Osteoblast (primary cell): Measurements from ENCODE around the gene KANSL1. TPM values are rescaled to one million over a fixed set of nuclear protein-coding genes. Genes with fewer than 3 reads are reported as not detected.

ENCODE experiments used
- DNase-seq: peaks from one replicate; pipeline ENCODE4 v3.0.0; 2011; ENCODE audit warnings: low spot score, mixed read lengths; ENCODE audit not compliant: insufficient read length; ENCODE audit errors: missing footprints
- H2AFZ ChIP-seq: 2 replicates; pipeline ENCODE4 v1.6.0; 2011; ENCODE audit warnings: mild to moderate bottlenecking, low read length
- H3K27ac ChIP-seq: 2 replicates; pipeline ENCODE4 v1.5.1; 2011; ENCODE audit warnings: mild to moderate bottlenecking, low read depth, low read length, moderate library complexity
- H3K27me3 ChIP-seq: 2 replicates; pipeline ENCODE4 v1.6.0; 2012; ENCODE audit warnings: mild to moderate bottlenecking, control low read depth, inconsistent platforms, low read length, moderate library complexity; ENCODE audit not compliant: insufficient read depth
- H3K36me3 ChIP-seq: 2 replicates; pipeline ENCODE4 v1.5.1; 2011; ENCODE audit warnings: mild to moderate bottlenecking, low read length, control low read depth, moderate library complexity; ENCODE audit not compliant: insufficient read depth
- H3K4me1 ChIP-seq: 2 replicates; pipeline ENCODE4 v1.5.1; 2011; ENCODE audit warnings: mild to moderate bottlenecking, low read length, control low read depth, moderate library complexity; ENCODE audit not compliant: insufficient read depth
- H3K4me2 ChIP-seq: 2 replicates; pipeline ENCODE4 v1.6.0; 2011; ENCODE audit warnings: mild to moderate bottlenecking, low read length; ENCODE audit not compliant: insufficient read depth
- H3K4me3 ChIP-seq: fragments of 200-600 bp; sonication (generic); 3 replicates; pipeline ENCODE4 v1.5.1; 2012; ENCODE audit warnings: mild to moderate bottlenecking, low read length, inconsistent platforms; ENCODE audit not compliant: insufficient read depth
- H3K79me2 ChIP-seq: 2 replicates; pipeline ENCODE4 v1.6.0; 2012; ENCODE audit warnings: mild to moderate bottlenecking, low read length, control low read depth, inconsistent platforms; ENCODE audit not compliant: insufficient read depth
- H3K9me3 ChIP-seq: 2 replicates; pipeline ENCODE4 v1.5.1; 2011; ENCODE audit warnings: low read depth, low read length, control low read depth
- H4K20me1 ChIP-seq: 2 replicates; pipeline ENCODE4 v1.6.0; 2012; ENCODE audit warnings: mild to moderate bottlenecking, low read length, control low read depth; ENCODE audit not compliant: insufficient read depth
- total RNA-seq: library from RNA; depleted of rRNA; stranded (reverse); fragments of >200 nt; gene quantifications from 2 replicates; pipeline ENCODE4 v1.2.3, GENCODE V29; 2012
- TF ChIP-seq, protein P1 (sequence below): IDR thresholded peaks from 2 replicates; pipeline ENCODE4 v1.5.1; 2011; ENCODE audit warnings: mild to moderate bottlenecking, low read depth, low read length, moderate library complexity; ENCODE audit errors: extremely low read depth

Gene KANSL1
- total RNA-seq, 1 donor, result 151 TPM

DNA sequence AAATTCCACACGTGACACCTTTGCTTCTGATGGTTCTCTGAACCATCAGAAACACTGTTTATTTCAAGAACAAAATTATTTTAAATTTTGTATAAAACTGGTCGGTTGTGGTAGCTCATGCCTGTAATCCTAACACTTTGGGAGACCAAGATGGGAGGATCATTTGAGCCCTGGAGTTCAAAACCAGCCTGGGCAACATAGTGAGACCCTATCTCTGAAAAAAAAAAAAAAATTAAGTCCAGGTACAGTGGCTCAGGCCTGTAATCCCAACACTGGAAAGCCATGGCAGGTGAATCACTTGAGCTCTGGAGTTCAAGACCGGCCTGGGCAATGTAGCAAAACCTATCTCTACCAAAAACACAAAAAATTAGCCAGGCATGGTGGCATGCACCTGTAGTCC lies 8.3 kb upstream of the KANSL1 start:
- no peak for DNase-seq
- H3K4me3 ChIP-seq, result no peak overlapping the region
- H3K79me2 ChIP-seq, result peaks cover 95% of the 10 kb centered on the region
- H3K36me3 ChIP-seq, result no peaks in the 10 kb centered on the region
- no peak overlapping the region for H3K27ac ChIP-seq
- no peaks in the 10 kb centered on the region for H3K27me3 ChIP-seq
- no peak overlapping the region for H2AFZ ChIP-seq
- H3K9me3 ChIP-seq, result no peaks in the 10 kb centered on the region
- peaks cover 47% of the 10 kb centered on the region for H4K20me1 ChIP-seq
- peaks cover 11% of the 10 kb centered on the region for H3K4me1 ChIP-seq
- no peak overlapping the region for H3K4me2 ChIP-seq
- TF ChIP-seq, protein P1, sequence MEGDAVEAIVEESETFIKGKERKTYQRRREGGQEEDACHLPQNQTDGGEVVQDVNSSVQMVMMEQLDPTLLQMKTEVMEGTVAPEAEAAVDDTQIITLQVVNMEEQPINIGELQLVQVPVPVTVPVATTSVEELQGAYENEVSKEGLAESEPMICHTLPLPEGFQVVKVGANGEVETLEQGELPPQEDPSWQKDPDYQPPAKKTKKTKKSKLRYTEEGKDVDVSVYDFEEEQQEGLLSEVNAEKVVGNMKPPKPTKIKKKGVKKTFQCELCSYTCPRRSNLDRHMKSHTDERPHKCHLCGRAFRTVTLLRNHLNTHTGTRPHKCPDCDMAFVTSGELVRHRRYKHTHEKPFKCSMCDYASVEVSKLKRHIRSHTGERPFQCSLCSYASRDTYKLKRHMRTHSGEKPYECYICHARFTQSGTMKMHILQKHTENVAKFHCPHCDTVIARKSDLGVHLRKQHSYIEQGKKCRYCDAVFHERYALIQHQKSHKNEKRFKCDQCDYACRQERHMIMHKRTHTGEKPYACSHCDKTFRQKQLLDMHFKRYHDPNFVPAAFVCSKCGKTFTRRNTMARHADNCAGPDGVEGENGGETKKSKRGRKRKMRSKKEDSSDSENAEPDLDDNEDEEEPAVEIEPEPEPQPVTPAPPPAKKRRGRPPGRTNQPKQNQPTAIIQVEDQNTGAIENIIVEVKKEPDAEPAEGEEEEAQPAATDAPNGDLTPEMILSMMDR, result no peak

DNA sequence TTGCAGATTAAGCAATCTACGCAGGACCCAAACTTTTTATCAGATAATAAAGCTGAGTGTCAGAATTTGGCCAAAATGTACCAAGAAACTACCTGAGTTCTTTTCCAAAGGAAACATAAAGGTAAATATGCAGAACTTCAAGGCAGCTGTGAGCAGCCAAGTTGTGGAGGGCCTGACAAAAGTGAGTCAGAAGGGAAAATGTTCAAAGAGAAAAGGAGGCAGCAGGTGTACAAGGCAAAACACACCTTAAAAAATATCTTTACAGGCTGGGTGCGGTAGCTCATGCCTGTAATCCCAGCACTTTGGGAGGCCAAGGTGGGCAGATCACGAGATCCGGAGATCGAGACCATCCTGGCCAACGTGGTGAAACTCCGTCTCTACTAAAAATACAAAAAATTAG lies 7.0 kb upstream of the KANSL1 start:
- Histone ChIP-seq H2AFZ (no peak overlapping the region), H3K4me1 (peaks cover 13% of the 10 kb centered on the region), H3K4me2 (no peak overlapping the region), H3K36me3 (no peaks in the 10 kb centered on the region), H3K27ac (no peak overlapping the region), H3K4me3 (no peak overlapping the region), H3K27me3 (no peaks in the 10 kb centered on the region), H4K20me1 (peaks cover 48% of the 10 kb centered on the region), H3K79me2 (peaks cover 97% of the 10 kb centered on the region), H3K9me3 (no peaks in the 10 kb centered on the region)
- TF ChIP-seq, protein P1, result no peak
- no peak for DNase-seq

DNA sequence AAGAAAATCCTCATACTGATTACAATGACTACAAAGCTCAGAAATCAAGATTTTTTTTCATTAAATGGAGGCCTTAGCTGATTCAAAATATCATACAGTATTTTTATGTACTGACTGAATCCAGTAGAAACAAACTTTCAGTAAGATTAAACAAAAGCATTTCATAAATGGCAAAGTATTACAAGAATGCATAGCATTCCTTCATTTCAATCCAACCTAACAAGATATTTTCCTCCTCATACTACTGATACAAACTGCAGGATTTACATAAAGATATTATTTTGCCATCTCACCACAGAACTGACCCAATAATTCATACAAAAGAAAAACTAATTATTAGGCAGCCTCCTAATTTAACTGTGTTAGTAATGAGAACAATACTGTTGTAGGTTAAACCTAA lies 6.2 kb upstream of the KANSL1 start:
- Histone ChIP-seq H3K27me3 (no peaks in the 10 kb centered on the region), H3K27ac (peak overlapping the region; percentile 38), H4K20me1 (peaks cover 54% of the 10 kb centered on the region), H3K36me3 (no peaks in the 10 kb centered on the region), H3K79me2 (peaks cover 97% of the 10 kb centered on the region), H3K4me3 (no peak overlapping the region), H3K9me3 (no peaks in the 10 kb centered on the region), H2AFZ (no peak overlapping the region), H3K4me2 (peak overlapping the region; percentile 41), H3K4me1 (peaks cover 20% of the 10 kb centered on the region)
- TF ChIP-seq, protein P1, result no peak
- no peak for DNase-seq

DNA sequence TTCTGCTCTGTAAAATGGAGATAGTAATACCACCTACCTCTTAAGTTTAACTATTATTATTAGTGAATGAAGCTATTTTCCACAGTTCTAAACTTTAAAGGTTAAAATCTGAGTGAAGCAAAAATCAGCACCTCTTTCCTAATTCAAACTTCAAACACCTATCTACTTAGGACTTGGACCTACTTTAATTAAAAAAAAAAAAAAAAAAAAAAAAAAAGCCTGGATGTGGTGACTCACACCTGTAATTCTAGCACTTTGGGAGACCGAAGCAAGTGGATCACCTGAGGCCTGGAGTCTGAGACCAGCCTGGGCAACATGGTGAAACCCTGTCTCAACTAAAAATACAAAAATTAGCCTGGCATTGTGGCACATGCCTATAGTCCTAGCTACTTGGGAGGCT lies 5.0 kb upstream of the KANSL1 start:
- H4K20me1 ChIP-seq, result peaks cover 56% of the 10 kb centered on the region
- no peak overlapping the region for H2AFZ ChIP-seq
- H3K4me2 ChIP-seq, result no peak overlapping the region
- no peaks in the 10 kb centered on the region for H3K36me3 ChIP-seq
- no peak for DNase-seq
- H3K4me3 ChIP-seq, result no peak overlapping the region
- no peak overlapping the region for H3K27ac ChIP-seq
- no peaks in the 10 kb centered on the region for H3K9me3 ChIP-seq
- TF ChIP-seq, protein P1, result no peak
- no peaks in the 10 kb centered on the region for H3K27me3 ChIP-seq
- peaks cover 24% of the 10 kb centered on the region for H3K4me1 ChIP-seq
- H3K79me2 ChIP-seq, result peaks cover 88% of the 10 kb centered on the region
